ENCODE measurements around the gene NODAL.

DNA sequence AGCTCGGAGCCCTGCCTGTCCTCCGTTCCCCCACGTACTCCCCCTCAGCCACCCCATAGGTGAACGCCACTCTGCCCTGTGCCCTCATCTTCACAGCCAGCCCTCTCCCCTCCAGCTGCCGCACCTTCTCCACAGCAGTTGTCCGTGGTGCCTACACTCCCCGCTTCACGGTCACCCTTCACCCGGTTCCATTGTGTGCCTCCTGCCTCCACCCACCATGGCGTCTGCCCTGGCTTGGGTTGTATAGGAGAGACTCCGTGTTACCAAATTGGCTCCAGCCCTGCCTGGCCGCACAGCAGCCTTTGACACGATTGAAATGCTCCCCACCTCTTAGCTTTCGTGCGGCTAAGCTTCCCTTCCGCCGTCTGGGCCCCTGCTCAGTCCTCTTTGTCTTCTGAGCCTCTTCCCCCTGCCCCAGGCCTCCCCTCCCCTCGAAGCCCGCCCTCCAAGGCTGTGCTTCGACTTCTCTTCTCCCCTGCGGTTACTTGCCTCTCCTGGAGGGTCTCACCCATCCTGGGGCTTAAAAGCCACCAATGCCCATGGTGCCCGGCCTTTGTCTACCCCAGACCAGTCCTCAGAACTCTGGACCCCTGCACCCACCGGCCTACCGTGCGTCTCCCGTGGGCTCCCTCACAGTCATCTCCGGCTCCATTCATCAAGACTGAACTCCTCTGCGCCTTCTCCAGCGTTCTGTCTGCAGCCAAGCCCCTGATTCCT lies 18.5 kb upstream of the NODAL start:
- TF ChIP-seq, protein P1, sequence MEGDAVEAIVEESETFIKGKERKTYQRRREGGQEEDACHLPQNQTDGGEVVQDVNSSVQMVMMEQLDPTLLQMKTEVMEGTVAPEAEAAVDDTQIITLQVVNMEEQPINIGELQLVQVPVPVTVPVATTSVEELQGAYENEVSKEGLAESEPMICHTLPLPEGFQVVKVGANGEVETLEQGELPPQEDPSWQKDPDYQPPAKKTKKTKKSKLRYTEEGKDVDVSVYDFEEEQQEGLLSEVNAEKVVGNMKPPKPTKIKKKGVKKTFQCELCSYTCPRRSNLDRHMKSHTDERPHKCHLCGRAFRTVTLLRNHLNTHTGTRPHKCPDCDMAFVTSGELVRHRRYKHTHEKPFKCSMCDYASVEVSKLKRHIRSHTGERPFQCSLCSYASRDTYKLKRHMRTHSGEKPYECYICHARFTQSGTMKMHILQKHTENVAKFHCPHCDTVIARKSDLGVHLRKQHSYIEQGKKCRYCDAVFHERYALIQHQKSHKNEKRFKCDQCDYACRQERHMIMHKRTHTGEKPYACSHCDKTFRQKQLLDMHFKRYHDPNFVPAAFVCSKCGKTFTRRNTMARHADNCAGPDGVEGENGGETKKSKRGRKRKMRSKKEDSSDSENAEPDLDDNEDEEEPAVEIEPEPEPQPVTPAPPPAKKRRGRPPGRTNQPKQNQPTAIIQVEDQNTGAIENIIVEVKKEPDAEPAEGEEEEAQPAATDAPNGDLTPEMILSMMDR (conservative IDR thresholded peaks at IDR 0.05; ENCODE audit: low read depth, low read length) = no peak
- no peak for TF ChIP-seq EZH2 (IDR thresholded peaks at IDR 0.05; ENCODE audit: low read length, unreplicated experiment)
